GM12865 (cell line): ENCODE measurements around the gene NSUN6.
"Not testable (repeated sequence)": the region's sequence is repeated elsewhere in the genome, so short reads cannot be mapped to it uniquely, and the experiment has no call there.

Source experiments
- DNase-seq: peaks from one replicate; pipeline ENCODE4 v3.0.0; 2010; ENCODE audit warnings: low read depth
- H3K4me3 ChIP-seq: 2 replicates; pipeline ENCODE4 v1.5.1; 2011; ENCODE audit warnings: mild to moderate bottlenecking, low read depth, low read length, control low read depth
- CTCF ChIP-seq: IDR thresholded peaks from 2 replicates; pipeline ENCODE4 v1.5.1; 2011; ENCODE audit warnings: low read length, control low read depth, low read depth, inconsistent platforms; ENCODE audit not compliant: insufficient read depth; ENCODE audit errors: missing control alignments

Gene NSUN6

GRCh38 chr10:18571076-18571475 lies 80.3 kb downstream of the NSUN6 start:
- DNase-seq: no peak
- TF ChIP-seq CTCF: no peak
- H3K4me3 ChIP-seq: no peak overlapping the region

- not testable (repeated sequence) for DNase-seq, H3K4me3 ChIP-seq
These were observed 81.0 kb downstream of the NSUN6 start for GRCh38 chr10:18570386-18570785.

- TF ChIP-seq CTCF: no peak
- DNase-seq: no peak
- no peak overlapping the region for H3K4me3 ChIP-seq
These were observed 84.0 kb downstream of the NSUN6 start for GRCh38 chr10:18567343-18567856.

GRCh38 chr10:18566177-18566576 lies 85.2 kb downstream of the NSUN6 start:
- no peak for DNase-seq
- H3K4me3 ChIP-seq: no peak overlapping the region
- no peak for TF ChIP-seq CTCF

GRCh38 chr10:18565006-18565405 lies 86.4 kb downstream of the NSUN6 start:
- no peak for DNase-seq
- H3K4me3 ChIP-seq: no peak overlapping the region
- TF ChIP-seq CTCF: no peak

- H3K4me3 ChIP-seq: no peak overlapping the region
- TF ChIP-seq CTCF: no peak
- DNase-seq: no peak
These were observed 88.2 kb downstream of the NSUN6 start for GRCh38 chr10:18563003-18563726.

GRCh38 chr10:18561861-18562551 lies 89.4 kb downstream of the NSUN6 start:
- TF ChIP-seq CTCF: no peak
- H3K4me3 ChIP-seq: no peak overlapping the region
- DNase-seq: no peak
